Measurements from ENCODE around the gene TEKT5.
A peak's percentile ranks its signal among the peaks of the same experiment; 100 is the strongest.

TEKT5 gene

DNA sequence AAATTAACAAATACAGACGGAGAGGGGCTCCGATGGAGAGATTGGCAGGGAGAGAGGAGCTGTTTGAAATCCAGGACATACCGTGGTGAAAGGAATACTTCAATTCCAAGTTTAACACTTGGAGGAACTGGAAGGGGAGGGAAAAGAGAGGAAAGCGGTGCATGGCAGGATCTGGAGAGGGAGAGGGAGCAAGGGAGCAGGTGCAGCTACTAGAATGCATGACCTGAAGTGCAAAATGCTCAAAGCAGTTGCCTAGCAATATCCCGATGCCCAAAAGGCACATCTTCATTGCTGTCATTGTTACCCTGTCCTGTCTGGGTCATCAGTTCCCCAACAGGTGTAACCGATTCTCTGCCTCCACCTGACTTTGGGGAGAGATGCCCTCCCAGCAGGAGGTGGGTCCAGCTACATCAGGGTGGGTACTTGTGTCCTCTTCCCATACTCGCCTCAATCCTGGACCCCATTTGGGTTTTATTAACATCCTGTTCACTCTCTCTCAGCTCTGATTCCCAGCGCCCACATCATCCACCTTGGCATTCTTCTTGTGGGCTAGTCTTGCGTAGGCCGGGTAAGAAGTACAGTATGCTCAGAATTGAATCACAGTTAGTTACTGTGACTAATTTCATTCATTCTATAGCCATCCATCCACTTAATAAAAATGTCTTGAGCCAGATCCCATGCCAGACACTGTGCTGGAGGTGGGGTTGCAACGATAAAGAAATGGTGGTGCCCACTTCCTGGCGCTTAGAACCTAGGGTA lies 76.9 kb downstream of the TEKT5 start:
- no peak for TF ChIP-seq CTCF (IDR thresholded peaks at IDR 0.05; ENCODE audit: low read length, missing control alignments)
- no peak overlapping the region for H3K4me3 ChIP-seq (replicated peaks; ENCODE audit: low read depth, low read length)
- no peak for DNase-seq (ENCODE audit: low read depth)

GRCh38 chr16:10616756-10617640 lies 77.7 kb downstream of the TEKT5 start:
- H3K4me3 ChIP-seq (replicated peaks; ENCODE audit: low read depth, low read length), result no peak overlapping the region
- no peak for TF ChIP-seq CTCF (IDR thresholded peaks at IDR 0.05; ENCODE audit: low read length, missing control alignments)
- peak; percentile 28 for DNase-seq (ENCODE audit: low read depth)

DNA sequence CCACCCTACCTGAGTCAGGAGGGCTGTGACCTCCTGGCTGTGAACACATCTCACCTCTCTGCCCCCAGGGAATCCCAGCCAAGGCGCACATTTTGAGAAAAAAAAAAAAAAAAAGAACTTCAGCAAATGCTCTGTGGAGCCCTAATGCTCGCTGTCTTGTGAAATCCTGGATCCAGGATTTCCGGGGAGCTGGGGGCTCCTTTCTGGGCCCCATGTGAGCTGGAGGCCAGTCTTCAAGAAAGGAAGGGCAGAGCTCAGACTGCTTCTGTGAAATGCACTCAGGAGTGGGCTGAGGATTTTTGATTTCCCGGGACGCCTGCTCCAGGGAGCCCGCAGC lies 78.3 kb downstream of the TEKT5 start:
- TF ChIP-seq CTCF (IDR thresholded peaks at IDR 0.05; ENCODE audit: low read length, missing control alignments), result no peak
- DNase-seq (ENCODE audit: low read depth), result no peak
- H3K4me3 ChIP-seq (replicated peaks; ENCODE audit: low read depth, low read length), result no peak overlapping the region

DNA sequence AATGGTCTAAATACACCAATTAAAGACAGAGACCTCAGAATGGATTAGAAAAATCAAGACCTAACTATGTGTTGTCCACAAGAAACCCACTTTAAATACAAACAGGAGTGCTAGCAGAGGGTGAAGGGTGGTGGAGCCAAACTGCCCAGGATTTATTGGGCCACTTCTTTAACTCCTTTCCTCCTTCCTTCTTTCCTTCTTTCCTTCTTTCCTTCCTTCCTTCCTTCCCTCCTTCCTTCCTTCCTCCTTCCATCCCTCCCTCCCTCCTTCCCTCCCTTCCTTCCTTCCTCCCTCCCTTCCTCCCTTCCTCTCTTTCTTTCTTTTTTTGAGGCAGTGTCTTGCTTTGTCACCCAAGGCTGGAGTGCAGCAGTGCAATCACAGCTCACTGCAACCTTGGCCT lies 80.0 kb downstream of the TEKT5 start:
- TF ChIP-seq CTCF (IDR thresholded peaks at IDR 0.05; ENCODE audit: low read length, missing control alignments), result no peak
- no peak overlapping the region for H3K4me3 ChIP-seq (replicated peaks; ENCODE audit: low read depth, low read length)
- DNase-seq (ENCODE audit: low read depth), result no peak

GRCh38 chr16:10613785-10614485 lies 80.8 kb downstream of the TEKT5 start:
- H3K4me3 ChIP-seq (replicated peaks; ENCODE audit: low read depth, low read length), result no peak overlapping the region
- no peak for TF ChIP-seq CTCF (IDR thresholded peaks at IDR 0.05; ENCODE audit: low read length, missing control alignments)
- no peak for DNase-seq (ENCODE audit: low read depth)

DNA sequence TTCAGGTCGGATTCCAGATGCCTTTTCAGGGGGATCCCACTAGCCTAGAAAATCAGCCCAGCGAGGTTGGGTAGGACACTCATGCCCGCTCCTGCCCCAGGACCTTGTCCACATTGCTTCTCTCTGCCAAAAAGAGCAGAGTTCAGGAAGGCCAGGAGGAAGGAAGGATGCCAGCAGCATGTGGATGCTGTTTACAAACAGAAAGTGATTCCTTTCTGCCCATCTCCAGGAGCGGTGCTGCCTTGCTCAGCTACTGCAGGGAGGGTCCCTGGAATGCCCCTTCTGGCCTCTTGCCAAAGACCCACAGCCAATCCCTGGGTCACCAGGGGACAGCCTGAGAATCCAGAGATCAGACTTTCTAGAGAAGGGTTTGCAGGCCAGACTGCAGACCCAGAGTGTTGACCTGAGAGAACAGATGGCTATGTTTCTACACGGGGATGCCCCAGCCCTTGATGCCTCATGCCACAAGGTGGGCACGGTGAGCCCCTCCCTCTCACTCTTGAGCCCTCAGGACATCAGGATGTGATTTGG lies 82.0 kb downstream of the TEKT5 start:
- no peak for DNase-seq (ENCODE audit: low read depth)
- H3K4me3 ChIP-seq (replicated peaks; ENCODE audit: low read depth, low read length), result no peak overlapping the region
- no peak for TF ChIP-seq CTCF (IDR thresholded peaks at IDR 0.05; ENCODE audit: low read length, missing control alignments)

Measured in fibroblast of pulmonary artery (primary cell).